Measurements from ENCODE around the gene ACAP2. TPM values are rescaled to one million over a fixed set of nuclear protein-coding genes. Genes with fewer than 3 reads are reported as not detected.

ACAP2 gene
- total and polyA plus RNA-seq, 3 donors from 2014 or later = 31.6 to 78.2 (median 72.3) TPM

DNA sequence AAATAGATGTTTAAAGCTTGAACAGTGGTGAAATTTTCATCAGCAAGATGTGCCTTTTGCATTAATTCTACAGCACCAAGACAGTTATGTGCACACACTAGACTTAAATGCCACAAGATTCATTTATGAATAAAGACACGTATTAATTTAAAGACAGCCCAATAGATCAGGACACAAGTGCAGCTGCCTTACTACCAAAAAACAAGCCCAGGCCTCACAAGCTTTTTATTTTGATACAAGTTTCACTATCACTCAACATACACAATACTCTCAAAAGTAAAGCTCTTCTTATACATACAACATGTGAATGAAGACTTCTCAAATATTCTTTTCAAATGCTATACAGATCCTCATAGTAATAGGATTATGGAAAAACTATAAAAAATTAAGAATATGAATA lies 2.4 kb downstream of the ACAP2 start:
- H3K27ac ChIP-seq = peak overlapping the region in 1 of 2 donors; percentile 94
- H3K27me3 ChIP-seq = no peaks in the 10 kb centered on the region
- no peak overlapping the region for H3K4me3 ChIP-seq
- no peaks in the 10 kb centered on the region for H3K36me3 ChIP-seq (ENCODE audit: low read depth, missing control alignments)
- no peaks in the 10 kb centered on the region for H3K9me3 ChIP-seq
- H3K4me1 ChIP-seq = peaks cover 19% of the 10 kb centered on the region
- DNase-seq = no peak
- 54 to 64% methylated on average over 1 of the region's 1 CpG for WGBS, 2 donors
- TF ChIP-seq POLR2A (IDR thresholded peaks at IDR 0.05) = no peak
- TF ChIP-seq, protein P1, sequence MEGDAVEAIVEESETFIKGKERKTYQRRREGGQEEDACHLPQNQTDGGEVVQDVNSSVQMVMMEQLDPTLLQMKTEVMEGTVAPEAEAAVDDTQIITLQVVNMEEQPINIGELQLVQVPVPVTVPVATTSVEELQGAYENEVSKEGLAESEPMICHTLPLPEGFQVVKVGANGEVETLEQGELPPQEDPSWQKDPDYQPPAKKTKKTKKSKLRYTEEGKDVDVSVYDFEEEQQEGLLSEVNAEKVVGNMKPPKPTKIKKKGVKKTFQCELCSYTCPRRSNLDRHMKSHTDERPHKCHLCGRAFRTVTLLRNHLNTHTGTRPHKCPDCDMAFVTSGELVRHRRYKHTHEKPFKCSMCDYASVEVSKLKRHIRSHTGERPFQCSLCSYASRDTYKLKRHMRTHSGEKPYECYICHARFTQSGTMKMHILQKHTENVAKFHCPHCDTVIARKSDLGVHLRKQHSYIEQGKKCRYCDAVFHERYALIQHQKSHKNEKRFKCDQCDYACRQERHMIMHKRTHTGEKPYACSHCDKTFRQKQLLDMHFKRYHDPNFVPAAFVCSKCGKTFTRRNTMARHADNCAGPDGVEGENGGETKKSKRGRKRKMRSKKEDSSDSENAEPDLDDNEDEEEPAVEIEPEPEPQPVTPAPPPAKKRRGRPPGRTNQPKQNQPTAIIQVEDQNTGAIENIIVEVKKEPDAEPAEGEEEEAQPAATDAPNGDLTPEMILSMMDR (IDR thresholded peaks at IDR 0.05) = no peak
- intact Hi-C loops (cut with DNase I; ENCODE audit: low total_unique reads) = no loop called here

DNA sequence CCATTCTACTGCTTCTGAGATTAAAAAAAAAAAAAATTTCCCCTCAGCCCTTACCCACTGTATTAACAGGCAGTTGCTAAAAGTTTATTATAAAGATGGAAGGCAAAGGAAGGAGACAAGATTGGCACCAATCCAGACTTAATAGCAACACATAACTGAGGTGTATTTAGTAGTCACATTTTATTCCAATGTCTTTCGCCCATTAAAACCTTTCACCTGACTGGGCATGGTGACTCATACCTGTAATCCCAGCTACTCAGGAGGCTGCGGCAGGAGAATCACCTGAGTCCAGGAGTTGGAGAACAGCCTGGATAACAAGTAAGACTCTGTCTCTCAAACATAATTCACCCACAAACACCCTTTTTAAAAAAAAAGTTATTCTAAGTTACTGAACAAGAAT lies 4.4 kb downstream of the ACAP2 start:
- DNase-seq = no peak
- WGBS, 2 donors = 87 to 95% methylated on average over 2 of the region's 2 CpGs
- no peak overlapping the region for H3K4me3 ChIP-seq
- peaks cover 14% of the 10 kb centered on the region for H3K4me1 ChIP-seq
- TF ChIP-seq, protein P1 (IDR thresholded peaks at IDR 0.05) = no peak
- no peak for TF ChIP-seq POLR2A (IDR thresholded peaks at IDR 0.05)
- no peaks in the 10 kb centered on the region for H3K27me3 ChIP-seq
- no peaks in the 10 kb centered on the region for H3K9me3 ChIP-seq
- no peak overlapping the region for H3K27ac ChIP-seq
- H3K36me3 ChIP-seq (ENCODE audit: low read depth, missing control alignments) = no peaks in the 10 kb centered on the region
- intact Hi-C loops (cut with DNase I; ENCODE audit: low total_unique reads) = no loop called here

GRCh38 chr3:195425849-195426248 lies 17.0 kb downstream of the ACAP2 start:
- Histone ChIP-seq H3K27ac (no peak overlapping the region), H3K4me1 (no peaks in the 10 kb centered on the region), H3K36me3 (ENCODE audit: low read depth, missing control alignments) (no peaks in the 10 kb centered on the region), H3K9me3 (no peaks in the 10 kb centered on the region), H3K4me3 (no peak overlapping the region), H3K27me3 (no peaks in the 10 kb centered on the region)
- 66 to 81% methylated on average over 3 of the region's 3 CpGs for WGBS, 2 donors
- intact Hi-C loops (cut with DNase I; ENCODE audit: low total_unique reads) = no loop called here
- TF ChIP-seq, protein P1 (IDR thresholded peaks at IDR 0.05) = no peak
- TF ChIP-seq POLR2A (IDR thresholded peaks at IDR 0.05) = no peak
- DNase-seq = no peak

DNA sequence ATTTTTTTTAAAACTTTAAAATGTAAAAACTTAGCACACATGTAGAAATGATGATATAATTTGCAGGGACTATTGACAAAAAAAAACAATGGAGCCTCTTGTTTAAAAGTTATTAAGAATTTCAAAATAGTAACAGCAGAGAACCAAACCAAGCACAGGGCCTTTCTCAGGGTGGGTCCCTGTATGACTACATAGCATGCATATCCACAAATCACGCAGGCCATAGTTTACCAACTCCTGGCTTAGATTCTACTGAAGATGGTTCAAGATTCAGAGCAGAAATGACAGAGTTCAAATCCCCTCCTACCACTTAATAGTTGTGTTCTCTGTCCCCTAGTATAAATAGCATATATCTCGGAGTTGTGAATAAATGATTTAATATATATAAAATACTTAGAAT lies 19.0 kb downstream of the ACAP2 start:
- Histone ChIP-seq H3K4me1 (no peaks in the 10 kb centered on the region), H3K27me3 (no peaks in the 10 kb centered on the region), H3K9me3 (no peaks in the 10 kb centered on the region), H3K4me3 (no peak overlapping the region), H3K27ac (no peak overlapping the region), H3K36me3 (ENCODE audit: low read depth, missing control alignments) (no peaks in the 10 kb centered on the region)
- no peak for TF ChIP-seq POLR2A (IDR thresholded peaks at IDR 0.05)
- TF ChIP-seq, protein P1 (IDR thresholded peaks at IDR 0.05) = no peak
- WGBS, 2 donors = 92 to 93% methylated on average over 2 of the region's 2 CpGs
- intact Hi-C loops (cut with DNase I; ENCODE audit: low total_unique reads) = no loop called here
- DNase-seq = no peak

- Histone ChIP-seq H3K36me3 (ENCODE audit: low read depth, missing control alignments) (no peaks in the 10 kb centered on the region), H3K4me1 (no peaks in the 10 kb centered on the region), H3K4me3 (no peak overlapping the region), H3K9me3 (no peaks in the 10 kb centered on the region), H3K27me3 (no peaks in the 10 kb centered on the region), H3K27ac (no peak overlapping the region)
- TF ChIP-seq, protein P1 (IDR thresholded peaks at IDR 0.05) = no peak
- no peak for TF ChIP-seq POLR2A (IDR thresholded peaks at IDR 0.05)
- intact Hi-C loops (cut with DNase I; ENCODE audit: low total_unique reads) = no loop called here
- 92 to 94% methylated on average over 4 of the region's 4 CpGs for WGBS, 2 donors
- no peak for DNase-seq
Observed at GRCh38 chr3:195421400-195421799, 21.4 kb downstream of the ACAP2 start.

Data from testis (tissue), 3 donors.